ENCODE data around the gene TAOK1.

The TAOK1 gene

DNA sequence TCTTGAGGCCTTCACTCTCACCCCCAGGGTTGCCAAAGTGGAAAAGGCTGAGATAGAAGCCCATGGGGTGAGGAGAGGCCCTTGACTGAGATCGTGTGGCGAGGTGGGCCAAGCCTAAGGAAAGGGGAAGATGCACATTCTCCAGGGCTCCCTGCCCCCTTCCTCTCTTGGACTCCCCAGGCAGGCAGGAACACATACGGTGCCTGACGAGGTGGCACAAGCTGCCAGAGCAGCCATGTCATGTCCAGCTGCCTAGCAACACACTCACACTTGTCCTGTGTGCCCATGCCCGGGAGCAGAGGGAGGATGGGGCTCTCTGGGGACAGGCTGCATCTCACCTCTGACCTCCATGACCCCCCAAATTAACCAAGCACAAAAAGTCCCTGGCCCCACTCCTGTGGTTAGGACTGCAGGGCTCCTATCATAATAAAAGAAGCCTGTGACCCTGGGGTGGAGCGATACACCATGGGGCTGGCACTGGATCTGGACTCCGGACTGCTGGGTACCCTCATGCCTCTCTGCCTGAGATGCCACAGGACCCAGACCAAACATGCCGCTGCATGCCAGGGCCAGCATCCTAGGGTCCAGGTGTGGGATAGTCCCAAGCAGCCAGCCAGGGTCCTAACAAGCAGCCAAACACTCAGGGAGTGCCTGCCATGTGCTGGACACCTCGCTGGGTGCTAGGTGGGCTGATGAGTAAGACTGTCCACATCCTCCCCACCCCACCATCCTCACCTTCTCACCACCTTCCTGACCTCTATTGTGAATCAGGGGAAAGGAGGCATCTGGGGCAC, 196.7 kb downstream of the TAOK1 start:
- DNase-seq = no peak

DNA sequence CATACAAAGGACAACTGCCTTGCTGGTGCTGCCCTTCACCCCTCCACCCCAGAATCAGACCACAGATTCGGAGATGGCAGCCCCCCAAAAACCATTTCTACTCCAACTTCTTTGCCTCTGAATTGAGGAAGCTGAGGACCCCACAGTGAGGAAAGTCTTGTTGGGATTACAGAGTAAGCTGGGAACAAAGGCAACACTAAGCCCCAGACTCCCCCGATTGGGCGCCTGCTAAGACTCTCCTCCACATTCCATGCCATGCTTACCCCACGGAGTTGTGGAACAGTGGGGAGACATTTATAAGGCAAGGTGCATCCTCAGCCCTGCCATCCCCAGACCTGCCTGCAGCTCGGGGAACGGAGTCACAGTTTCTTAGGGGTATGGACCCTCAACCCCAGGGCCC, 197.4 kb downstream of the TAOK1 start:
- DNase-seq = no peak

DNA sequence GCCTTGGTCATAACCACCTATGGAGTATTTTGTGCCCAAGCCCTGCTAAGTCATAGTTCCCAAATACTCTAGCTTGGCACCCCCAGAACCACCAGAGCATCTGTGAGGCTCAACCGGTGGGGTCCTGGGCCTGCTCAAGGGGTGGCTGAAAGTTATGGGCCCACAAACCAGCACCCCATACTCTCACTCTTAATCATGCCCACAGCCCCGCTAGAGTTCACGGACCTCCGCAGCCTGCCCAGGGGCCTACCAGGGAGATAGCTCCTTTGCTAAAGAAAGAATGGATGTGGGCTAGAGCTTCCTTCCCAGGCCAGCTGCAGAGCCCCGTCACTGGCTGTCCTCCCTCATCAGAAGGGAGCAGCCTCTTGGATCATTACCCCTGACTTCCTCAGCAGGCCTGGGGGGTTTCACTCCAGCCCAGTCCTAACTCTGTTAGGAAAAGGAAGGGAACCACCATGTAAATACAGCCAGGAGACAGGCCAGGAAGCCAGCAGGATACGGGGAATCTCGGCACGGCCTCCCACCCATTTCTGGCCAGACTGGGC, 197.9 kb downstream of the TAOK1 start:
- no peak for DNase-seq

DNA sequence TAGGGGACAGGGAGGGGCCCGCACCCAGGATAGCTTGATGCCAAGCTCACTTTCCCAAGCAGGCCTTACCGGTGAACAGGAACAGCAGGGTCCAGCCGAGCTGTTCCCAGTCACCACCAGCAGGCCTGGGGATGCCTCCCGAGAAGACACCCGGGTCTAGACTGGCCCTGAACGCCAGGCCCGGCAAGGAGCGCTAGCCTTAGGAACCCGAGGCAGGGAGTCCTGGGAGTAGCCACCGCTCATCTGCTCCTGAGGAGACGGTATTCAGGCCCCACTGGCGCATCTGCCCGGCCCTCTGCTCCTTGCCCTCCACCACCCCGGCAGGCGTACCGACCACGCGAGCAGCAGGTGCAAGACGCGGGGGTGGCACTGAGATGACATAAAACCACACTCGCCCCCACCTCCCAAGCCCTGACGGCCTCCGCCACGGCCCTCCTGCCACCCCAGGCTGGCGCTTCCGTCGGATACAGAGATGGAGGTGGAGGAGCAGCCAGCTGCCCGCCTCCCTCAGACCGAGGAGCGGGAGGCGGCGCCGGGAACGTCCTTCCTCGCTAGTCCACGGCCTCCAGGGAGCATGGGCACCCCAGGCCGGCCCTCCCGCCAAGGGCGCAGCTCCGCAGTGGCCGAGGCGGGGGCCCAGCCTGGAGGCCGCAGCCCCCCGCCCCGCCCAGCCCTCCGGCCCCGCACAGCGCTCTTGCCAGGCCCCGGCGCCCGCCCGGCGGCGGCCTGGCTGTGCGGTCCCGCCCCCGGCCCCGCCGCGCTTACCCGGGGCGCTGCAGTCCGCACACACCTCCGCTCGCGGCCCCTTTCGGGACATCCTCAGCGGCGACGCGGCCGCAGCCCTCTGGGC, 198.6 kb downstream of the TAOK1 start:
- DNase-seq = peak; percentile 22

DNA sequence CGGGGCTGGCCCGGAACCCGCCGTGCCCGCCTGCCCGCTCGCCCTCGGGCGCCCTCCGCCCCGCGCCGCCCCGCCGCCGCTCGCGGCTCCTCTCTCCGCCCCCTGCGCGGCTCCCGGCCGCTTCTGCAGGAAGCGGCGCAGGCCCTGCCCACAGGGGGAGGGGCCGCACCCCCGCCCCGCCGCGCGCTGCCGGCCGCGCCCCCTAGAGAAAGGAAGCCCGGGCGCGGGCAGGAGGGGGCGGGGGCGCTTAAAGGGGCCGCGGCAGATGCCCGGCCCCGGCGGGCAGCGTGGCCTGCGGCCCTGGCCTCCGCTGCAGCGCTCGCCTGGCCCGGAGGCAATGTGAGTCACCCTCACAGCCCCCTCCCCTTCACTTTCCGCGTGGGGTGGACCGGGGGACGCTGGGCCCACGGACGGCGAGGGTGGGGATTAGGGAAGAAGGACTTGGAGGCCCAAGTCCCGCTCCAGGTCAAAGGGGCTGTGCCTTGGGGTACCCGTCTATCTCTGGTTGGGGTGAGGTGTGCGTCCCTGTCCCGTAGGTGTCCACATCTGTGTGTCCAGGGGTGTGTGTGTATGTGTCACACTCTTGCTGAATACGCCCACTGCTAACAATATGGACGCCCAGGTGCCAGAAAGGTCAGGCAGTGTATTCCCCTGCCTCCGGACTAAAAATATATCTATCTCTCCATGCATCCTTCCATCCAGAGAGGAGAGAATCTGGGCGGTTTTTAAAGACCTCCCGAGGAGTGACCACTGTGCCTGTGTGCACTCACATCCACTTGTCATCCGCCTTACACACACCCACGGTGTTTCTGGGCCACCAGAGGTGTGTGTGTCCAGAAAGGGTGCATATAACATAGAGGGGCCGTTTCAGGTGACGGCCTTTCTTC, 199.6 kb downstream of the TAOK1 start, which contains the start of gene GIT1:
Gene GIT1, minus strand, starts transcription at position 125 of the 887 bp plus-strand sequence. CDS start 270 bp downstream, outside the sequence.
- peak; percentile 91 for DNase-seq

DNA sequence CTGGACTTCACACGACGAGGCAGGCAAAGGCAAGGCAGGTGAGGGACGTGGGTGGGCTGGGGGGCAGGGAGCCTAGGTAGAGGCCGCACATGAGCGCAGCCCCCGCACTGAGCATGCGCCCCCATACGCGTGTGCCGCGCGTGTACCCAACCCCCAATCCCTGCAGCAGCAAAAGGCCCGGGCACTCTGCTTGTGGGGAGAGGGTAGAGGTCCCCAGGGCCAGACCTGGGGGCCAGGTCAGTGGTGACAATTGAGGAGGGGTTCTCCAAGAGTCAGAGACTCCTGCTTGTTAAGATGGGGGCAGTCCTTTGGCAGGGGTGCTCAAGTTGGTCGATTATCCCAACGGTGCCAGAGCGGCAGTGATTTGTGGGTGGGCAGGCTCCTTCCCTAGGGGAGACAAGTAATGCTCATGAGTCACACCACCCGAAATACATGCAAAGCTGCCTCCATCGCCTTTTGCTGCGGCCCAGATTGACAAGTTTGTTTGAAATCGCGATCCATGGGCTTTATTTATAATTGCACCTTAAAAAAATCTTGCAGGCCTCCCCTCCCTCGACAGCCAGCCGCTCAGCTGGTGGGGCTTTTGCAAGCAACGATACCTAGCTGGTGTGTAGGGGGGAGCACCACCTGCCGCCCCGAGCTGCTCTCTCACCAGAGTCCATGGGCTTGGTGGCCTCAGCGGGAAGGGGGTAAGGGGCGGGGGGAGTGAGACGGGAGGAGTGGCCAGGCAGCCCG, 200.4 kb downstream of the TAOK1 start:
- no peak for DNase-seq

DNA sequence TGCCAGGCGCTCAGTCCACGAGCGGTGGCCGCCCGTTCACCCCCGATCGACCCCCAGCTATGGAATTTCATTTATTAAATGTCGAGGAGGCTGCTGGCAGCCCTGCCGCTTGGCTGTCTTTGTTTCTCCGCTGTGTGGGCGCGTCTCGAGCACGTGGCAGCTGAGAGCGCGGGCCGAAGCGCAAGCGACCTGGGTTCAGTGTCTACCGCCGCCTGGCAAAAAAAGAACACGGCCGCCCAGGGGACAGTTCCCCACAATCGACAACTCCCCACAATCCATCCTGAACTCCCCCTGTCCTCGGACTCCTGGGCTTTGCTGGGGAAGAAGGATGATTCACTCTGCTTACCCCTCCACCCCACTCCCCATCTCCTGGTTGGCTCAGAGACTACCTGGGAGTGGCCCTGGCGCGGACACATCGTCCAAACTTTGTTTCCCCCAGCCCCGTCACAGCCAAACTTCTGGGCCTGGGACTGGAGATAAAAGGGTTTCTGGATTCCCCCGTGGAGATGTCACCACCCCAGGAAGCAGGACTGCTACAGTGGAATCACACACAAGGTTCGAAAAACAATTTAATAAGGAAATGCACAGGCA, 201.1 kb downstream of the TAOK1 start:
- peak; percentile 32 for DNase-seq

DNA sequence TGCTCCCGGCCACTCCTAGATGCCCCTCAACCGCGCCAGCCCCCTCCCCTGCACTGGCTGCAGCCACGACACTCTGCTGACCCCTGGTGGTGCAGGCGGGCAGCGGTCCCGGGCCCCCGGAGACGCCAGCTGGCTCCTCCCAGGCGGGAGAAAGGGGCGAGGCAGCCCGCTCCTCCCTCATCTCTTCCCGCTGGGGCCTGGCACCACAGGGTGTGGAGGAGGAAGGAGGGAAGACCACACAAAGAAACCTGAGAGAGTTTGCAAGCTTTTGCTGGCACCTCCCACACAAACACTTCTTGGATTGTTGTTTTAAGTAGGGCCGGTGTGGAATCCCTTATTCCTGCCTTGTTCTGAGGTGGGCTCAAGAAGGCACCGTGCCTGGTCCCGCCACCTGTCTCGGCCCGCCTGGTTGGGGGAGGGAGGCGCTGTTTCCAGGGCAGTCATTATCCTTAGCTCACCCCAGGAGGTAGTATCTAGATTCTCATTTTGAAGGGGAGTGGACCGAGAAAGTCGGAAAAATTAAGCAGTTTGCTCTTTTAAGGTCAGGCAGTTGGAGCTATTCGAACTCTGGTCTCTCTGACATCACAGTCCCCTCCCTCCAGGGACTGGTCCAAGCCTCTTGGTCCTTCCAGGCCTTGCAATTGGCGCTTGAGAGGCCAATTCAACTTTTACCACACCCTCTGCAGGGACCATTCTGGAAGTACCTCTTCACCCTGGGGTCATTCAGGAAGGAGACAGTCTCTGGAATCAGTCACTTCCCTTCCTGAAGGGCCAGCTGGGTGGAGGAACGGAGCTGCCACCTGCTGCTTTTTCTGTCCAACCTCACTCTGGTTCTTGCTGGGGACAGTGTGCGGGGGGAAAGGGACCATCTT, 201.8 kb downstream of the TAOK1 start:
- peak; percentile 93 for DNase-seq

DNA sequence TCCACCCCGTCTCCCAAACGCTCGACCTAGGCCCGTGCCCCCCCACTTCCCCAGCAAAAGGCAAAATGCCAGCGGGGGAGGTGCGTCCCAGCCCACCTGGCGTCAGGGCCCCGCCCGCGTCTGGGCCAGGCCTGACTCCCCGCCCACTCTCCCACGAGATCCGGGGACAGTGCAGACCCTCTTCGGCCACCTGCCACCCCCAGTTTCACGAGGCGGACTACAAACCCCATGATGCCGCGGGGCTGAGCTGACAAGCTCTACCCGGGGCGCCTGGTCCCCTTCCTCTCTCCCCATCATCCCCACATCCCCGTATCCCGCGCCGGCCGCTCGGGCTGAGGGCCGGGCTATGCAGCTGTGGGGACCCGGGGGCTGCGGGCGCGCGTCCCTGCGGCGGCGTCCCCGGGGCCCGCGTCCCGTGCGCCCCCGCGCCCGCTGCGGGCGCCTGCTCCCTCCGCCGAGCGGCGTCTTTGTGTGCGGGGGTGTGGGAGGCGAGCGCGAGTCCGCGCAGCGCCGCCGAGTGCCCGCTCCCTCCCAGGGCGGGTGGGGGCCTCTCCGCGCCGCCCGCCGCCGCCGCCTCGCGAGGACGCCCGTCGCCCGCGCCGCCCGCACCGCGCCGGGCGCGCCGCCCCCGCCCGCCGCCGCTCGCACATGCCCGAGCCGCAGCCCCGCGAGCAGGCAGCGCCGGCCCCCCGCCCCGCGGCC, 202.8 kb downstream of the TAOK1 start, which contains the start of gene ANKRD13B:
Gene ANKRD13B, plus strand, starts transcription at position 283 of the 702 bp plus-strand sequence. CDS start 490 bp downstream, outside the sequence.
- peak; percentile 74 for DNase-seq

DNA sequence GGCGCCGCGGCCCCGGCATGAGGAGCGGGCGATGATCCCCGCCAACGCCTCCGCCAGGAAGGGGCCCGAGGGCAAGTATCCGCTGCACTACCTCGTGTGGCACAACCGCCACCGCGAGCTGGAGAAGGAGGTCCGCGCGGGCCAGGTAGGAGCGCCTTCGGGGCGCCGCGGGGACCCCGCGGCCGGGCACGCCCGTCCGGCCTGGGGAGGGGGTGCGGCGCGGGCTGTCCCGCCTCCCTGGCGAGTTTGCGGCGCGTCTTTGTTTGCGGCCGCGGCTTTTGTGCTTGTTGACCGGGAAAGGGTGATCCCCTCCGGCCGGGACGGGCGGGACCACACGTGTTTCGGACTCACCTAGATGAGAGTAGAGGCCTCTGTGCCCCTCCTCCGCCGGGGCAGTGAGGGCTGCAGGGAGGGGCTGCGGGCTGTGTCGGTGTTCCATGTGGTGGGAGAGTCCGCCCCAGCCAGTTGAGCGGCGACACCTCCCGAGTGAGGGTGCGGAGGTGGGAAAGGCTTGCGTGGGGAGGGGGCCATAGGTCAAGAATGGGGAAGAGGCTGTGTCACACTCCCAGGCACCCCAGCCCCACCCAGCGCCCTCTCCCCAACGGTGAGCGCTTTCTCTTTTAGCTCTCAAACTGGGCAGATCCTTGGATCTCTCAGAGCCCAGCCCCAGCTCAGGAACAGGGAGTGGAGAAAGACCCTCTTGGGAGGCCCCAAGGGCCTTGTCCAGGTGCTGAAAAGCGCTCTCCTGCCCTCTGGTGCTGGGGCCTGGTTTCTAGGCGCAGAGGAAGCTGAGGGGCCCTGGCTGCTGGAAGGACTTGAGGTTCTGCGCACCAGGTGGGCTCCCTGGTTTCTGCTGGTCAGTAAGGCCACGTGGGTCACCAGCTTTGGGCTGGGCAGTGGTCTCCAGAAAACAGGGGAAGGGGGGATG, 203.7 kb downstream of the TAOK1 start:
- DNase-seq = no peak

DNA sequence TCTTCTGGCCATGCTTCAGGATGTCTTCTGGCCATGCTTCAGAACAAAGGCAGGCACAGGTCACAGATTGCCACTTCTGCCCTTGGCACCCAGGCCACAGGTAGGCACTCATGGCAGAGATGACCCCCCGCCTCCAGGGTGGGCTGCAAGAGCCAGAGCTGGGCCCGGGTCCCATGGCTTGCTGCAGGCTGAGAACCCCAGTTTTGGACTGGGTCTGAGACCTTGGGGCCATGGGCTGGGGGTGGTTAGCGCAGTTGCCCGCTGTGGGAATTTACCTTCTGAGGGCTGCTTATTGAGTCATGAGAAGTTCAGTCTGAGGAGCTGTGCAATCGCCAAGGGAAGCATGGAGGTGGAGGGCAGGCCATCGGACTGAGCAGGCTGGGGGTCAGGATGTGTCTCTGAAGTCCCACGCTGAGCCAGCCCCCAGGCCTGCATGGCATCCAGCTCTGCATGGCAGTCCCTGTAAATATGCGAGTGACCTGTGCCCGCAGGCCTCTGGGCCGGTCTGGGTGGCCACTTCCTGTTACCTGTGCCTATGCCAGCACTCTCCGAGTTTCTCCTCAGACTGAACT, 204.4 kb downstream of the TAOK1 start:
- no peak for DNase-seq

DNA sequence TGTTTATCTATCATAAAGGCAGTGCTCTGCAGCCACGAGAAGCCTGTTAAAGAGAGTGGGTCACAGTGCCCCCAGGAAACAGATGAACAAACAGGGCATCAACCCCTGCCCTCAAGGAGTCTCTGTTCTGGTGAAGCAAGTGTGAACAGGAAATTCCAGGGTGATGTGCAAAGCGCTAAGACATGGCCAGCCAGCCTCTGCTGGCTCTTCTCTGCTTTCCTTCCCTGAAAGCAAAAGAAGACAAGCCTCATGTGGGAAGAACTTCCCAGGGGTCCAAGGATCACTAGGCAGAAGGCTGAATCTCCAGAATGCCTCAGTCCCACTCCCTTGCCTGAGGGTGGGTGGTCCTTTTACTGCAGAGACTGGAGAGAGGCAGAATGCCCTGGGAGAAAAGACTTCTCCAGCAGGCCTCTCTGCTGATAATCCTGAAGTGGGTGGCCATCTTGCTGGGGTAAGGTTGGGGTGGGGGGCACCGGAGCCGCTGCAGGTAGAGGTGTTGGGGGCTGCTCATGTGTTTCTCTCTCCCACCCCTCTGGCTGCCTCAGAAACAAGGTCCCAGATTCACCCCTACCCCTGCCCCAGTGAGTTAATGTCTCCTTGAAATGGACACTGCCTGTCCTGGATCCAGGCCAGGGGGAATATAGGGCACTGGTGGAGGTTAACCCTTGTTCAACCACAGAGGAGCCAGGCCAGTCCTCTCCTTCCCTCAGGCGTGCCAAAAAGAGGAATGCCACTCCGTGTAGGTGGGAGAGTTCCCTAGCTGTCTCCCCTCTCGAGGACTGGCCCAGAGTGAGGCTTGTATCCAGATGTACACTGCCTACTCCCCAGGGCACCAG, 205.2 kb downstream of the TAOK1 start:
- DNase-seq = no peak

DNA sequence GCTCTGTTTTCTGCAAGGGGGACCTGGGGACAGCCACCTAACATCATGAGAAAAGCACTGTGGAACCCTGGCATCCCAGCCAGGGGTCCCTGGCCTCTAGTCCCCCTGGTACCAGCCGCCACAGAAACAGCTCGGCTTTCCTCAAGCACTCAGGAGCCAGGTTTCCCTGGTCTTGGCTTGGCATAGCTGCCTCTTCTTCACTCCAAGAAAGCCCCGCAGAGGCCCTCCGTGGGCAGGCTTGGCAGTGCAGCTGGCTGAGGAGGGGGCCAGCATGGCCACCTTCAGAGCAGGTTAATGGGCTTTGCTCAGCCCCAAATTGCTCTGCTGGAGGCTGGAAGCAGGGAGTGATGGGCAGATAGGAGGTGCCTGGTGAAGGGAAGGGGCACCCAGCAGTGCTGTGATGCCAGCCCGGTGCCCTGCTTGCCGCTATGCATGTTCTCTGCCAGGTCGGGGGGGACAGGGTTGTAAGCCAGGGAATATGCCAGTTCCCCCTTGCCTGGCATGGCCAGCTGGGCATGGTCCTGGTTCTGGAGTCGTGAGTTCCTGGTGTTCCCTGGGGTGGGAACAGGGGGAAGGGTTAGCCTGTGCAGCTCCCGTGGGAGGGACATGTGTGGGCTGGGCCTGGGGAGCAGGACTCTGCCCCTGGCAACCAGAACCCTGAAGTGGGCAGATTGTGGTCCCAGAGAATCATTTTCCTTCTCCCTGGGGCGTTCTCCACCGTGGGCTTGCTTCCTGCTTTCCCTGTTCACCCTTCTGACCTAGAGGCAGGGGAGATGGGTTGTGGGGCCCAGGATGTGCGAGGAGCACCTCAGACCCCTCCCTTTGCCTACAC, 206.0 kb downstream of the TAOK1 start:
- DNase-seq = no peak

DNA sequence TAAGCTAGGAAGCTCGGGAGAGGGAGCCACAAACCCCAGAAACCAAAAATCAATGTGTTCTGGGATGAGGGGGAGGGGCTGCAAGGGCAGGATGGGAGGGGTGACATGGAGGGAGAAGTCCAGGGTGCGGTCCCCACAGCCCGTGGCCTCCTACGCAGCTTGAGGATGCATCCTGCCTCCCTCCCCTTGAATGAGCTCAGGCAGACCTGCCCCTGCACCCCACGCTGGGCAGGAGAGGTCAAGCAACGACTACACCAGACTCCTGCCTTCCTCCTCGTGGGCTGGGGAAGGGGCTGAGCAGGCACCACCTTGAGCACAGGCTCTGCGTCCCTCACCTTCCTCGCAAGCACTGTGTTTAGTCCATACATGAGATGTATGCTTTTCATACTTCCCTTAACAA, 206.6 kb downstream of the TAOK1 start:
- DNase-seq = no peak

DNA sequence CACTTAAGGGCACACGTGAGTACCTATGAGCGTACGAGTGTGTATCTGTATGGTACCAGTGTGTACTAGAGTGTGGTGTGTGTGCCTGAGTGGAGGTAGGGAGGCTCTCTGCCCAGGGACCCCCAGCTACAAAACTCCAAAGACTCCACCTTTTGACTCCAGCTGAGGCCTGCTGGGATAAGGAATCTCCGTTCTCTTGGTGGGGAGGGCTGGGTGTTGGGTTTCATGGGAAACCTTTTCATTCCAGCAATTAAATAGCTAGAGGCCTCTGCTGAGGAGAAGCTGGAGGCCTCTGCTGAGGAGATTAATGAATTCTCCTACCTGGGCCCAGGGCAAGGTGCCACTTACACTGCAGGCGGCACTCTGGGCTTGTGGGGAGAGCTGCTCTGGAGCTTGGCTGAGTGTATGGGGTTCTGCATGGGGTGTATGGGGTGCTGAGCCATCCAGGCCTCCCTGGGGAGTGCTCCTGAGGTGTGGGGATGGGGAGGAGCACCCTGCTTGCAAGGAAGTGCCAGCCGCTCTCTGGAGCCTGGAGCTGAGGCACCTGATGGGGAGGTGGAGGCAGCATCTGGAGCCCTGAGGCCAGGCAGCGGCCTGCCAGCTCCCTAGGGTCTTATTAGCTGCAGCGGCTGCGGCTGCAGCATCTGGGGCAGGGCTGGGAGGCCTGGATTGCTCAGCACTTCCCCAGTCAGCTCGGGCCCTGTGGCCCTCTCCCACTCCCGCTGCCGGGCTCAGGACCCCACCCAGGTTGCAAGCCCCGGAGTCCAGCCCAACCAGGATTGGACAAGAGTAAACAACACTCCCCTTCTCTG, 207.4 kb downstream of the TAOK1 start:
- DNase-seq = no peak
